GM12878 (cell line): ENCODE data around the gene PTPN18. TPM values are rescaled to one million over a fixed set of nuclear protein-coding genes. Genes with fewer than 3 reads are reported as not detected.
A peak's percentile ranks its signal among the peaks of the same experiment; 100 is the strongest.

ENCODE experiments used
- ATAC-seq: fragments of 200-7000 bp; cut with Tn5 transposase; 3 replicates; pipeline ENCODE4 v1.9.1; 2020; ENCODE audit warnings: mild to moderate bottlenecking, moderate library complexity
- BruUV-seq: library from RNA; stranded (reverse); fragments of 400-500 nt; replicated peaks from 2 replicates; lab custom pipeline; 2021; lab: Mats Ljungman, UMichigan
- CTCF ChIA-PET: fragments of 300-600 bp; sonication (Branson Sonifier 250); formaldehyde crosslinking; extraction: SDS; loops from one replicate; lab custom pipeline; 2021; ENCODE audit warnings: inconsistent platforms; lab: Yijun Ruan, JAX
- POLR2A ChIA-PET: fragments of 350-600 bp; formaldehyde crosslinking; extraction: SDS; loops from one replicate; lab custom pipeline; 2021; ENCODE audit warnings: inconsistent platforms; lab: Charles Lee
- RAD21 ChIA-PET: fragments of 300-600 bp; sonication (Branson Sonifier 250); formaldehyde crosslinking; loops from one replicate; lab custom pipeline; 2023; ENCODE audit warnings: antibody characterized with exemption; ENCODE audit not compliant: unreplicated experiment; lab: Charles Lee
- SMC1A ChIA-PET: fragments of 300-600 bp; sonication (Branson Sonifier 250); formaldehyde crosslinking; loops from one replicate; lab custom pipeline; 2023; ENCODE audit not compliant: unreplicated experiment, uncharacterized antibody; lab: Charles Lee
- DNase-seq: peaks from one replicate; pipeline ENCODE4 v3.0.0-alpha.2; 2011; ENCODE audit warnings: low read depth, low spot score
- FAIRE-seq: peaks from 3 replicates; lab custom pipeline; 2011; peaks lifted over from hg19 to GRCh38; lab: Jason Lieb, UNC
- H2AFZ ChIP-seq: 2 replicates; pipeline ENCODE4 v1.6.0; 2011; ENCODE audit warnings: low read depth, low read length, control low read depth; ENCODE audit not compliant: control insufficient read depth
- H3K27ac ChIP-seq: 2 replicates; pipeline ENCODE4 v1.5.1; 2011; ENCODE audit warnings: control low read depth; ENCODE audit not compliant: control insufficient read depth, insufficient read depth
- H3K27me3 ChIP-seq, 2 experiments: replicated peaks in 1 of 2; 2 replicates each; pipeline versions ENCODE4 v1.6.0 to v1.6.1; 2011; ENCODE audit warnings: low read length in 1 of 2; ENCODE audit not compliant: control insufficient read depth in 2 of 2, insufficient read depth in 2 of 2
- H3K36me3 ChIP-seq, 2 experiments: 2 replicates each; pipeline ENCODE4 v1.5.1; 2011; ENCODE audit warnings: low read length in 1 of 2; ENCODE audit not compliant: control insufficient read depth in 2 of 2, insufficient read depth in 2 of 2
- H3K4me1 ChIP-seq: 2 replicates; pipeline ENCODE4 v1.6.1; 2011; ENCODE audit warnings: mild to moderate bottlenecking, low read length, moderate library complexity, mixed read lengths; ENCODE audit not compliant: control insufficient read depth, insufficient read depth
- H3K4me2 ChIP-seq: 2 replicates; pipeline ENCODE4 v1.6.0; 2011; ENCODE audit warnings: control low read depth; ENCODE audit not compliant: control insufficient read depth, insufficient read depth
- H3K4me3 ChIP-seq: fragments of 200-600 bp; sonication (generic); 2 replicates; pipeline ENCODE4 v1.5.1; 2016
- H3K79me2 ChIP-seq: 2 replicates; pipeline ENCODE4 v1.6.0; 2011; ENCODE audit warnings: low read length; ENCODE audit not compliant: control insufficient read depth, insufficient read depth
- H3K9ac ChIP-seq: 2 replicates; pipeline ENCODE4 v1.8.0; 2011; ENCODE audit warnings: low read length, control low read depth, mixed read lengths; ENCODE audit not compliant: control insufficient read depth, insufficient read depth
- H3K9me3 ChIP-seq: replicated peaks from 3 replicates; pipeline ENCODE4 v1.5.1; 2011; ENCODE audit warnings: mild to moderate bottlenecking, low read length; ENCODE audit not compliant: control insufficient read depth, insufficient read depth
- H4K20me1 ChIP-seq: 2 replicates; pipeline ENCODE4 v1.6.0; 2011; ENCODE audit not compliant: control insufficient read depth, insufficient read depth
- BCL11A ChIP-seq: IDR thresholded peaks from 2 replicates; pipeline ENCODE4 v1.6.1; 2011; ENCODE audit warnings: low read depth, low read length
- CTCF ChIP-seq, 3 experiments: IDR thresholded peaks in 2 of 3; conservative IDR thresholded peaks in 1 of 3; 2 replicates each; pipeline ENCODE4 v1.5.1; 2011; ENCODE audit warnings: low read depth in 3 of 3, low read length in 3 of 3, mild to moderate bottlenecking in 3 of 3, control low read depth in 2 of 3, moderate library complexity in 2 of 3, inconsistent platforms in 1 of 3, mixed read lengths in 1 of 3; ENCODE audit not compliant: control insufficient read depth in 2 of 3, insufficient read depth in 1 of 3; ENCODE audit errors: extremely low read depth in 1 of 3
- IKZF1 ChIP-seq: fragments of 450-650 bp; conservative IDR thresholded peaks from 2 replicates; pipeline ENCODE4 v1.6.1; 2017; ENCODE audit warnings: antibody characterized with exemption, mild to moderate bottlenecking
- IKZF2 ChIP-seq, 2 experiments: fragments of 450-650 bp; IDR thresholded peaks; 2 replicates each; pipeline ENCODE4 v1.6.1; 2017; ENCODE audit warnings: mild to moderate bottlenecking in 2 of 2, moderate library complexity in 2 of 2
- MAX ChIP-seq: IDR thresholded peaks from 2 replicates; pipeline ENCODE4 v1.6.1; 2012; ENCODE audit warnings: low read depth, low read length, improper control_type of control experiment
- NBN ChIP-seq: fragments of 450-650 bp; IDR thresholded peaks from 2 replicates; pipeline ENCODE4 v1.6.1; 2016
- POLR2AphosphoS2 ChIP-seq: IDR thresholded peaks from 2 replicates; pipeline ENCODE4 v1.6.1; 2011; ENCODE audit warnings: low read depth, mild to moderate bottlenecking, low read length, improper control_type of control experiment, moderate library complexity
- RB1 ChIP-seq: fragments of 450-650 bp; formaldehyde crosslinking; IDR thresholded peaks from 2 replicates; pipeline ENCODE4 v1.6.1; 2017; ENCODE audit warnings: mild to moderate bottlenecking, borderline replicate concordance
- SIX5 ChIP-seq: IDR thresholded peaks from 2 replicates; pipeline ENCODE4 v1.6.1; 2011; ENCODE audit warnings: mild to moderate bottlenecking, low read depth, low read length, moderate library complexity; ENCODE audit not compliant: severe bottlenecking
- SKIL ChIP-seq: fragments of 450-650 bp; IDR thresholded peaks from 2 replicates; pipeline ENCODE4 v1.6.1; 2017; ENCODE audit warnings: mild to moderate bottlenecking, low read depth, inconsistent platforms; ENCODE audit not compliant: poor library complexity, severe bottlenecking
- SMC3 ChIP-seq: IDR thresholded peaks from 2 replicates; pipeline ENCODE4 v1.6.1; 2011; ENCODE audit warnings: low read length, improper control_type of control experiment, borderline replicate concordance
- YY1 ChIP-seq: IDR thresholded peaks from 2 replicates; pipeline ENCODE4 v1.6.1; 2011; ENCODE audit warnings: low read depth, mild to moderate bottlenecking, low read length
- ZBTB40 ChIP-seq: fragments of 450-650 bp; IDR thresholded peaks from 2 replicates; pipeline ENCODE4 v1.6.1; 2016; ENCODE audit warnings: mild to moderate bottlenecking, moderate library complexity, borderline replicate concordance
- WGBS: methylation state at CpG from one replicate; pipeline ENCODE4 v1.1.6; 2016; ENCODE audit warnings: low lambda C conversion rate; ENCODE audit not compliant: insufficient replicate concordance, insufficient coverage; ENCODE audit errors: missing lambda C conversion rate; 5-methylcytosine and 5-hydroxymethylcytosine counted together
- in situ Hi-C: fragments of 300-500 bp; cut with MboI; formaldehyde crosslinking; loops from 9 replicates; pipeline ENCODE4 v1.14.3; 2018; ENCODE audit warnings: mixed read lengths
- intact Hi-C: fragments of 100-400 bp; cut with micrococcal nuclease; formaldehyde crosslinking; loops from one replicate; pipeline ENCODE4 v1.14.2; 2022; ENCODE audit not compliant: unreplicated experiment
- polyA plus RNA-seq, 11 experiments: library from polyadenylated mRNA; depleted of rRNA in 4 of 11; unstranded in 6 of 11; stranded (reverse) in 5 of 11; fragments of >200 nt; fragmentation: Nextera tagmentation in 4 of 11; fragmentation: Illumina TruSeq in 1 of 11; extraction: Ambion mirVana in 4 of 11; extraction: Trizol in 1 of 11; gene quantifications; 1 replicate in 1 of 11; 2 replicates in 10 of 11; pipeline versions ENCODE4 v1.2.1 to v1.2.3, GENCODE V29; 2011 to 2016; ENCODE audit warnings: inconsistent platforms in 2 of 11, missing spikeins in 2 of 11, low read depth in 1 of 11
- total RNA-seq, 4 experiments: library from RNA; depleted of rRNA in 3 of 4; stranded (reverse); fragments of >200 nt in 3 of 4; fragmentation: Illumina TruSeq in 1 of 4; extraction: Trizol in 1 of 4; gene quantifications; 2 replicates each; pipeline versions ENCODE4 v1.2.1 to v1.2.3, GENCODE V29; 2013 to 2021

The PTPN18 gene
- total and polyA plus RNA-seq, 10 of the 15 experiments (the other 5 are each of a cell fraction or from before 2014, with no cell fraction given): 14.8 to 89.9 (median 43.4) TPM

- WGBS: 29% methylated on average over 29 of the region's 29 CpGs
- in situ Hi-C loops (loop anchor here (25.0 kb wide), 1 partner anchor 1480 kb away; no protein-coding TSS in a partner anchor), intact Hi-C loops (loop anchor here (1.0 to 10.0 kb wide), 6 partner anchors 150 to 1812 kb away; partner anchors contain the start of gene MZT2B)
- Histone ChIP-seq H3K4me2 (no peak overlapping the region; the same call in 1 of the 2 replicates), H3K9me3 (no peaks in the 10 kb centered on the region; the same call in 2 of the 3 replicates), H3K27me3 (no peaks in the 10 kb centered on the region), H3K9ac (no peak overlapping the region), H3K4me1 (no peaks in the 10 kb centered on the region), H4K20me1 (no peaks in the 10 kb centered on the region), H3K27ac (no peak overlapping the region), H2AFZ (peak overlapping the region; percentile 76), H3K36me3 (no peaks in the 10 kb centered on the region), H3K4me3 (no peak overlapping the region), H3K79me2 (no peaks in the 10 kb centered on the region)
- FAIRE-seq (peak; percentile 94), ATAC-seq (peak; percentile 84), DNase-seq (no peak)
- RAD21 ChIA-PET: interaction anchor here (0.9 to 2.7 kb wide), 9 partner anchors 9 to 1470 kb away, joined by 3 to 25 read pairs (median 5); partner anchors contain the start of genes IMP4 and SMPD4
- SMC1A ChIA-PET: interaction anchor here (0.9 to 3.9 kb wide), 5 partner anchors 9 to 1340 kb away, joined by 3 to 24 read pairs (median 4); partner anchors contain the start of gene IMP4
- CTCF ChIA-PET: interaction anchor here (0.7 to 9.8 kb wide), 16 partner anchors 9 to 1341 kb away, joined by 3 to 74 read pairs (median 5); partner anchors contain the start of genes CCDC74B, IMP4, MZT2B and SMPD4
- POLR2A ChIA-PET: no interaction called here
- no TSS peak for BruUV-seq
- TF ChIP-seq SKIL: peak; percentile 48
- peak; percentile 58 for TF ChIP-seq YY1
- peak in 1 of 2 experiments; percentile 18; a peak in 1 of 4 replicates for TF ChIP-seq IKZF2 (IDR thresholded peaks at IDR 0.05)
- peak; percentile 92 to 97 (median 93) for TF ChIP-seq CTCF (IDR thresholded peaks at IDR 0.05 in 2 of 3, conservative IDR thresholded peaks at IDR 0.05 in 1 of 3; ENCODE audit: control insufficient read depth in 2 of 3, extremely low read depth in 1 of 3, insufficient read depth in 1 of 3, low read depth in 3 of 3, low read length in 3 of 3)
- TF ChIP-seq SIX5: no peak
- 0 out of 2 replicates have a peak, but pooled peaks have one; percentile 37 for TF ChIP-seq RB1
- TF ChIP-seq IKZF1: peak; percentile 76; the same call in 1 of the 2 replicates
- TF ChIP-seq BCL11A: no peak
- TF ChIP-seq NBN: 0 out of 2 replicates have a peak, but pooled peaks have one; percentile 35
- TF ChIP-seq SMC3: peak; percentile 85
- TF ChIP-seq ZBTB40: no peak
- TF ChIP-seq MAX: no peak
- no peak for TF ChIP-seq POLR2AphosphoS2
Observed at GRCh38 chr2:130332271-130333073, 23.4 kb upstream of the PTPN18 start.
